HepG2 (cell line): Measurements from ENCODE around the gene LITAFD. TPM values are rescaled to one million over a fixed set of nuclear protein-coding genes. Genes with fewer than 3 reads are reported as not detected.
A peak's percentile ranks its signal among the peaks of the same experiment; 100 is the strongest.

Experiments
- ATAC-seq: fragments of 200-7000 bp; cut with Tn5 transposase; 3 replicates; pipeline ENCODE4 v1.9.1; 2020; ENCODE audit warnings: mild to moderate bottlenecking, moderate library complexity
- BruUV-seq: library from RNA; stranded (reverse); fragments of 400-500 nt; replicated peaks from 2 replicates; lab custom pipeline; 2021; lab: Mats Ljungman, UMichigan
- CTCF ChIA-PET: fragments of 300-600 bp; formaldehyde crosslinking; extraction: SDS; loops from one replicate; lab custom pipeline; 2021; ENCODE audit warnings: low total read pairs, inconsistent platforms, low intra/inter-chr PET ratio; lab: Yijun Ruan, JAX
- POLR2A ChIA-PET: fragments of 350-600 bp; sonication (Branson Sonifier 250); formaldehyde crosslinking; loops from one replicate; lab custom pipeline; 2020; ENCODE audit warnings: antibody characterized with exemption, inconsistent platforms; lab: Yijun Ruan, JAX
- DNase-seq: peaks from one replicate; pipeline ENCODE4 v3.0.0-alpha.2; 2015; ENCODE audit warnings: low spot score
- FAIRE-seq: peaks from 3 replicates; lab custom pipeline; 2011; peaks lifted over from hg19 to GRCh38; lab: Jason Lieb, UNC
- H2AFZ ChIP-seq: one replicate; pipeline ENCODE4 v1.6.1; 2011; ENCODE audit warnings: low read length, inconsistent platforms
- H3K27ac ChIP-seq: fragments of 300-600 bp; 3 replicates; pipeline ENCODE4 v1.8.0; 2011; ENCODE audit warnings: mixed run types, mild to moderate bottlenecking, mixed read lengths, low read length, inconsistent platforms; ENCODE audit not compliant: insufficient read depth; ENCODE audit errors: extremely low read length
- H3K27me3 ChIP-seq, 2 experiments: fragments of 200-600 bp in 1 of 2; 2 replicates in 1 of 2; 3 replicates in 1 of 2; pipeline versions ENCODE4 v1.6.0 to v1.8.0; 2011; ENCODE audit warnings: low read length in 2 of 2, mild to moderate bottlenecking in 2 of 2, moderate library complexity in 2 of 2, inconsistent platforms in 1 of 2; ENCODE audit not compliant: insufficient read depth in 2 of 2, control insufficient read depth in 1 of 2
- H3K36me3 ChIP-seq, 2 experiments: fragments of 200-600 bp in 1 of 2; replicated peaks in 1 of 2; 2 replicates in 1 of 2; 3 replicates in 1 of 2; pipeline versions ENCODE4 v1.5.1 to v1.8.0; 2011; ENCODE audit warnings: low read length in 2 of 2, inconsistent platforms in 1 of 2; ENCODE audit not compliant: insufficient read depth in 2 of 2, control insufficient read depth in 1 of 2
- H3K4me1 ChIP-seq: 2 replicates; pipeline ENCODE4 v1.5.1; 2012; ENCODE audit warnings: low read length, inconsistent platforms; ENCODE audit not compliant: insufficient read depth
- H3K4me2 ChIP-seq: 2 replicates; pipeline ENCODE4 v1.6.0; 2011; ENCODE audit warnings: low read depth, low read length, inconsistent platforms
- H3K4me3 ChIP-seq, 3 experiments: fragments of 200-600 bp in 1 of 3; sonication (generic), shearing (Covaris generic) in 1 of 3; replicated peaks in 1 of 3; 2 replicates each; pipeline ENCODE4 v1.5.1; 2011 to 2016; ENCODE audit warnings: low read length in 3 of 3, inconsistent platforms in 2 of 3, low read depth in 2 of 3, mild to moderate bottlenecking in 2 of 3, control low read depth in 1 of 3, mixed read lengths in 1 of 3; ENCODE audit not compliant: insufficient read depth in 1 of 3
- H3K79me2 ChIP-seq: one replicate; pipeline ENCODE4 v1.6.1; 2011; ENCODE audit warnings: low read length, inconsistent platforms; ENCODE audit not compliant: insufficient read depth
- H3K9ac ChIP-seq: 2 replicates; pipeline ENCODE4 v1.6.0; 2011; ENCODE audit warnings: mild to moderate bottlenecking, low read depth, low read length, inconsistent platforms; ENCODE audit not compliant: insufficient read depth
- H3K9me3 ChIP-seq: 2 replicates; pipeline ENCODE4 v1.5.1; 2012; ENCODE audit warnings: mild to moderate bottlenecking, low read length
- H4K20me1 ChIP-seq: 2 replicates; pipeline ENCODE4 v1.6.0; 2011; ENCODE audit warnings: inconsistent platforms, mild to moderate bottlenecking, low read length, moderate library complexity; ENCODE audit not compliant: insufficient read depth
- CEBPB ChIP-seq: IDR thresholded peaks from 2 replicates; pipeline ENCODE4 v1.6.1; 2011; ENCODE audit warnings: low read depth, low read length, improper control_type of control experiment, borderline replicate concordance
- FOXM1 ChIP-seq: sonication (generic); formaldehyde crosslinking; IDR thresholded peaks from 2 replicates; pipeline ENCODE4 v1.5.0; 2020; ENCODE audit warnings: missing genetic modification reagents
- IKZF1 ChIP-seq: fragments of 450-650 bp; IDR thresholded peaks from 2 replicates; pipeline ENCODE4 v1.7.1; 2016
- ISX ChIP-seq: sonication (generic); formaldehyde crosslinking; conservative IDR thresholded peaks from 2 replicates; pipeline ENCODE4 v1.5.0; 2020; ENCODE audit warnings: missing genetic modification reagents
- MYNN ChIP-seq: sonication (generic); formaldehyde crosslinking; IDR thresholded peaks from 2 replicates; pipeline ENCODE4 v1.4.0; 2020; ENCODE audit warnings: mild to moderate bottlenecking, low read depth, missing genetic modification reagents
- NFE2L2 ChIP-seq: fragments of 150-350 bp; IDR thresholded peaks from 2 replicates; pipeline ENCODE4 v1.6.1; 2014; ENCODE audit warnings: low read length
- POLR2AphosphoS5 ChIP-seq: IDR thresholded peaks from 2 replicates; pipeline ENCODE4 v1.6.1; 2012; ENCODE audit warnings: low read depth, low read length
- RBM22 ChIP-seq: fragments of 200-400 bp; formaldehyde crosslinking; optimal IDR thresholded peaks from 2 replicates; pipeline ENCODE3; 2017; ENCODE audit warnings: mild to moderate bottlenecking, low read length, moderate library complexity
- YY1 ChIP-seq: IDR thresholded peaks from 2 replicates; pipeline ENCODE4 v1.6.1; 2011; ENCODE audit warnings: low read length, low read depth, moderate library complexity, mild to moderate bottlenecking; ENCODE audit not compliant: insufficient read depth, insufficient replicate concordance
- ZFP36L1 ChIP-seq: sonication (generic); formaldehyde crosslinking; IDR thresholded peaks from 2 replicates; pipeline ENCODE4 v1.8.0; 2022; ENCODE audit warnings: mild to moderate bottlenecking, missing genetic modification reagents, moderate library complexity
- ZNF496 ChIP-seq: sonication (generic); formaldehyde crosslinking; IDR thresholded peaks from 2 replicates; pipeline ENCODE4 v1.8.1; 2023; ENCODE audit warnings: mild to moderate bottlenecking, moderate library complexity, missing genetic modification reagents; ENCODE audit not compliant: insufficient replicate concordance
- ZNF562 ChIP-seq: sonication (generic); formaldehyde crosslinking; IDR thresholded peaks from 2 replicates; pipeline ENCODE4 v1.8.0; 2022; ENCODE audit warnings: missing genetic modification reagents, borderline replicate concordance
- ZNF724P ChIP-seq: sonication (generic); formaldehyde crosslinking; IDR thresholded peaks from 2 replicates; pipeline ENCODE4 v1.8.0; 2022; ENCODE audit warnings: missing genetic modification reagents, borderline replicate concordance
- WGBS: methylation state at CpG from one replicate; pipeline ENCODE4 v1.1.6; 2017; ENCODE audit warnings: low lambda C conversion rate; 5-methylcytosine and 5-hydroxymethylcytosine counted together
- in situ Hi-C: cut with HindIII; loops from 2 replicates; pipeline ENCODE4 v1.10.0; 2017; ENCODE audit warnings: low pct_unique_long_range_greater_than_20kb; ENCODE audit not compliant: extremely low pct_ligation_motif_present
- intact Hi-C: fragments of 100-400 bp; cut with micrococcal nuclease; formaldehyde crosslinking; loops from one replicate; pipeline ENCODE4 v1.10.0; 2022; ENCODE audit not compliant: unreplicated experiment
- polyA plus RNA-seq, 8 experiments: library from polyadenylated mRNA; depleted of rRNA in 3 of 8; stranded (reverse) in 7 of 8; unstranded in 1 of 8; fragments of >200 nt; fragmentation: Illumina TruSeq in 4 of 8; extraction: Trizol in 4 of 8; gene quantifications; 2 replicates each; pipeline versions ENCODE4 v1.2.1 to v1.2.3, GENCODE V29; 2011 to 2016; ENCODE audit warnings: low read depth in 4 of 8, missing spikeins in 1 of 8, mixed read lengths in 1 of 8; ENCODE audit not compliant: insufficient read depth in 1 of 8
- total RNA-seq, 5 experiments: library from RNA; depleted of rRNA; stranded (reverse); fragments of >200 nt; fragmentation: Illumina TruSeq; extraction: Trizol; gene quantifications; 2 replicates each; pipeline ENCODE4 v1.2.3, GENCODE V29; 2016; ENCODE audit warnings: low read depth in 1 of 5
- TF ChIP-seq, protein P1 (sequence below): sonication (generic); formaldehyde crosslinking; conservative IDR thresholded peaks from 2 replicates; pipeline ENCODE4 v1.8.0; 2022; ENCODE audit warnings: missing genetic modification reagents
- TF ChIP-seq, protein P2 (sequence below), 2 experiments: fragments of 450-650 bp in 1 of 2; sonication (generic) in 1 of 2; formaldehyde crosslinking; IDR thresholded peaks; 2 replicates each; pipeline versions ENCODE4 v1.5.0 to v1.8.0; 2020 to 2022; ENCODE audit warnings: mild to moderate bottlenecking in 1 of 2, missing genetic modification reagents in 1 of 2
- TF ChIP-seq, protein P3 (sequence below): sonication (generic); formaldehyde crosslinking; IDR thresholded peaks from 2 replicates; pipeline ENCODE4 v1.8.0; 2022; ENCODE audit warnings: mild to moderate bottlenecking, missing genetic modification reagents

The LITAFD gene
- total and polyA plus RNA-seq, 2 of the 13 experiments (the other 11 are each of a cell fraction or from before 2014, with no cell fraction given), result not detected

- ATAC-seq, result no peak
- no TSS peak for BruUV-seq
- Histone ChIP-seq H3K9ac (no peak overlapping the region), H4K20me1 (no peaks in the 10 kb centered on the region), H3K4me3 (no peak overlapping the region), H3K27ac (no peak overlapping the region), H3K79me2 (no peaks in the 10 kb centered on the region), H2AFZ (no peak overlapping the region), H3K9me3 (no peaks in the 10 kb centered on the region), H3K27me3 (no peaks in the 10 kb centered on the region), H3K36me3 (peaks cover 72 to 84% of the 10 kb centered on the region in 2 experiments), H3K4me1 (no peaks in the 10 kb centered on the region), H3K4me2 (no peak overlapping the region)
- in situ Hi-C loops (loop anchor here (25.0 kb wide), 1 partner anchor 232 kb away; the partner anchor contains the start of gene ABAT), intact Hi-C loops (no loop called here)
- POLR2A ChIA-PET, result no interaction called here
- no peak for DNase-seq
- FAIRE-seq, result no peak
- CTCF ChIA-PET, result no interaction called here
- WGBS, result 93% methylated on average over 14 of the region's 14 CpGs
- TF ChIP-seq, protein P1, sequence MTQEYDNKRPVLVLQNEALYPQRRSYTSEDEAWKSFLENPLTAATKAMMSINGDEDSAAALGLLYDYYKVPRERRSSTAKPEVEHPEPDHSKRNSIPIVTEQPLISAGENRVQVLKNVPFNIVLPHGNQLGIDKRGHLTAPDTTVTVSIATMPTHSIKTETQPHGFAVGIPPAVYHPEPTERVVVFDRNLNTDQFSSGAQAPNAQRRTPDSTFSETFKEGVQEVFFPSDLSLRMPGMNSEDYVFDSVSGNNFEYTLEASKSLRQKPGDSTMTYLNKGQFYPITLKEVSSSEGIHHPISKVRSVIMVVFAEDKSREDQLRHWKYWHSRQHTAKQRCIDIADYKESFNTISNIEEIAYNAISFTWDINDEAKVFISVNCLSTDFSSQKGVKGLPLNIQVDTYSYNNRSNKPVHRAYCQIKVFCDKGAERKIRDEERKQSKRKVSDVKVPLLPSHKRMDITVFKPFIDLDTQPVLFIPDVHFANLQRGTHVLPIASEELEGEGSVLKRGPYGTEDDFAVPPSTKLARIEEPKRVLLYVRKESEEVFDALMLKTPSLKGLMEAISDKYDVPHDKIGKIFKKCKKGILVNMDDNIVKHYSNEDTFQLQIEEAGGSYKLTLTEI (CRISPR knock-in tag), result no peak
- no peak for TF ChIP-seq NFE2L2
- TF ChIP-seq, protein P2, sequence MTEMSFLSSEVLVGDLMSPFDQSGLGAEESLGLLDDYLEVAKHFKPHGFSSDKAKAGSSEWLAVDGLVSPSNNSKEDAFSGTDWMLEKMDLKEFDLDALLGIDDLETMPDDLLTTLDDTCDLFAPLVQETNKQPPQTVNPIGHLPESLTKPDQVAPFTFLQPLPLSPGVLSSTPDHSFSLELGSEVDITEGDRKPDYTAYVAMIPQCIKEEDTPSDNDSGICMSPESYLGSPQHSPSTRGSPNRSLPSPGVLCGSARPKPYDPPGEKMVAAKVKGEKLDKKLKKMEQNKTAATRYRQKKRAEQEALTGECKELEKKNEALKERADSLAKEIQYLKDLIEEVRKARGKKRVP (CRISPR knock-in tag; IDR thresholded peaks at IDR 0.05), result no peak
- no peak for TF ChIP-seq ZFP36L1 (CRISPR knock-in tag)
- no peak for TF ChIP-seq IKZF1
- no peak for TF ChIP-seq ZNF496 (CRISPR knock-in tag)
- no peak for TF ChIP-seq ZNF724P
- TF ChIP-seq ISX (CRISPR knock-in tag), result no peak
- no peak for TF ChIP-seq YY1
- TF ChIP-seq, protein P3, sequence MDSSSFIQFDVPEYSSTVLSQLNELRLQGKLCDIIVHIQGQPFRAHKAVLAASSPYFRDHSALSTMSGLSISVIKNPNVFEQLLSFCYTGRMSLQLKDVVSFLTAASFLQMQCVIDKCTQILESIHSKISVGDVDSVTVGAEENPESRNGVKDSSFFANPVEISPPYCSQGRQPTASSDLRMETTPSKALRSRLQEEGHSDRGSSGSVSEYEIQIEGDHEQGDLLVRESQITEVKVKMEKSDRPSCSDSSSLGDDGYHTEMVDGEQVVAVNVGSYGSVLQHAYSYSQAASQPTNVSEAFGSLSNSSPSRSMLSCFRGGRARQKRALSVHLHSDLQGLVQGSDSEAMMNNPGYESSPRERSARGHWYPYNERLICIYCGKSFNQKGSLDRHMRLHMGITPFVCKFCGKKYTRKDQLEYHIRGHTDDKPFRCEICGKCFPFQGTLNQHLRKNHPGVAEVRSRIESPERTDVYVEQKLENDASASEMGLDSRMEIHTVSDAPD, result no peak
- TF ChIP-seq POLR2AphosphoS5, result 0 out of 2 replicates have a peak, but pooled peaks have one; percentile 16
- TF ChIP-seq ZNF562 (CRISPR knock-in tag), result no peak
- no peak for TF ChIP-seq MYNN
- no peak for TF ChIP-seq CEBPB
- TF ChIP-seq FOXM1, result no peak
- peak; percentile 42 for TF ChIP-seq RBM22
- TF ChIP-seq, all 625 proteins: peak for 2
Measured at GRCh38 chr16:8893976-8894690, 12.0 kb downstream of the LITAFD start.
